ENCODE data around the gene SPINDOC.

SPINDOC gene

GRCh38 chr11:63846897-63847296 is 33.6 kb downstream of the SPINDOC start:
- TF ChIP-seq GATA3 (IDR thresholded peaks at IDR 0.05; ENCODE audit: low read depth, low read length) (no peak), GATA2 (IDR thresholded peaks at IDR 0.05; ENCODE audit: low read depth, low read length) (no peak)

GRCh38 chr11:63847363-63847762 is 34.1 kb downstream of the SPINDOC start:
- no peak for TF ChIP-seq GATA3 (IDR thresholded peaks at IDR 0.05; ENCODE audit: low read depth, low read length)
- TF ChIP-seq GATA2 (IDR thresholded peaks at IDR 0.05; ENCODE audit: low read depth, low read length): no peak

- TF ChIP-seq GATA3 (IDR thresholded peaks at IDR 0.05; ENCODE audit: low read depth, low read length) (no peak), GATA2 (IDR thresholded peaks at IDR 0.05; ENCODE audit: low read depth, low read length) (no peak)
Observed at GRCh38 chr11:63849691-63850090, 36.4 kb downstream of the SPINDOC start.

GRCh38 chr11:63850920-63851319 is 37.7 kb downstream of the SPINDOC start:
- TF ChIP-seq GATA2 (IDR thresholded peaks at IDR 0.05; ENCODE audit: low read depth, low read length): no peak
- TF ChIP-seq GATA3 (IDR thresholded peaks at IDR 0.05; ENCODE audit: low read depth, low read length): no peak

GRCh38 chr11:63851364-63851763 is 38.1 kb downstream of the SPINDOC start:
- no peak for TF ChIP-seq GATA3 (IDR thresholded peaks at IDR 0.05; ENCODE audit: low read depth, low read length)
- TF ChIP-seq GATA2 (IDR thresholded peaks at IDR 0.05; ENCODE audit: low read depth, low read length): no peak

GRCh38 chr11:63853476-63853875 is 40.2 kb downstream of the SPINDOC start:
- TF ChIP-seq GATA2 (IDR thresholded peaks at IDR 0.05; ENCODE audit: low read depth, low read length) (no peak), GATA3 (IDR thresholded peaks at IDR 0.05; ENCODE audit: low read depth, low read length) (no peak)

- TF ChIP-seq GATA3 (IDR thresholded peaks at IDR 0.05; ENCODE audit: low read depth, low read length): no peak
Observed at GRCh38 chr11:63854696-63855095, 41.4 kb downstream of the SPINDOC start.

- TF ChIP-seq GATA2 (IDR thresholded peaks at IDR 0.05; ENCODE audit: low read depth, low read length) (no peak), GATA3 (IDR thresholded peaks at IDR 0.05; ENCODE audit: low read depth, low read length) (no peak)
Observed at GRCh38 chr11:63855975-63856374, 42.7 kb downstream of the SPINDOC start.

GRCh38 chr11:63858628-63859550 is 45.6 kb downstream of the SPINDOC start:
- TF ChIP-seq GATA2 (IDR thresholded peaks at IDR 0.05; ENCODE audit: low read depth, low read length): no peak
- no peak for TF ChIP-seq GATA3 (IDR thresholded peaks at IDR 0.05; ENCODE audit: low read depth, low read length)

GRCh38 chr11:63862923-63863322 is 49.7 kb downstream of the SPINDOC start:
- no peak for TF ChIP-seq GATA3 (IDR thresholded peaks at IDR 0.05; ENCODE audit: low read depth, low read length)
- no peak for TF ChIP-seq GATA2 (IDR thresholded peaks at IDR 0.05; ENCODE audit: low read depth, low read length)

GRCh38 chr11:63866211-63866610 is 53.0 kb downstream of the SPINDOC start:
- TF ChIP-seq GATA2 (IDR thresholded peaks at IDR 0.05; ENCODE audit: low read depth, low read length) (no peak), GATA3 (IDR thresholded peaks at IDR 0.05; ENCODE audit: low read depth, low read length) (no peak)

- TF ChIP-seq GATA2 (IDR thresholded peaks at IDR 0.05; ENCODE audit: low read depth, low read length): no peak
- TF ChIP-seq GATA3 (IDR thresholded peaks at IDR 0.05; ENCODE audit: low read depth, low read length): no peak
Observed at GRCh38 chr11:63867511-63867910, 54.3 kb downstream of the SPINDOC start.

GRCh38 chr11:63868399-63869064 is 55.3 kb downstream of the SPINDOC start:
- TF ChIP-seq GATA3 (IDR thresholded peaks at IDR 0.05; ENCODE audit: low read depth, low read length) (no peak), GATA2 (IDR thresholded peaks at IDR 0.05; ENCODE audit: low read depth, low read length) (no peak)

- TF ChIP-seq GATA2 (IDR thresholded peaks at IDR 0.05; ENCODE audit: low read depth, low read length) (no peak), GATA3 (IDR thresholded peaks at IDR 0.05; ENCODE audit: low read depth, low read length) (no peak)
Observed at GRCh38 chr11:63869171-63869591, 55.9 kb downstream of the SPINDOC start.

GRCh38 chr11:63869683-63870082 is 56.4 kb downstream of the SPINDOC start:
- TF ChIP-seq GATA2 (IDR thresholded peaks at IDR 0.05; ENCODE audit: low read depth, low read length): no peak
- no peak for TF ChIP-seq GATA3 (IDR thresholded peaks at IDR 0.05; ENCODE audit: low read depth, low read length)
